Stimulated activated naive B cell treated with anti-CD40 and anti-IgM and Interleukin-4, amounts not matched to agents 10 μg/mL and 1 μg/mL and 100 μg/mL, for 72 hours (primary cell): ENCODE data around the gene PIK3R6.
"Not testable (repeated sequence)": the region's sequence is repeated elsewhere in the genome, so short reads cannot be mapped to it uniquely, and the experiment has no call there.

Experiments
- ATAC-seq, 2 donors: fragments of 150-1000 bp; cut with Tn5 transposase; replicated peaks; 2 replicates each; pipeline ENCODE4 v1.10.0; 2021; ENCODE audit warnings: moderate library complexity in 1 of 2
- DNase-seq: peaks from one replicate; pipeline ENCODE4 v3.0.0; 2021
- H3K27ac Mint-ChIP-seq: one replicate; pipeline ENCODE4 v1.8.0; 2022; ENCODE audit warnings: mild to moderate bottlenecking, mixed read lengths
- H3K27me3 Mint-ChIP-seq, 2 donors: one replicate each; pipeline ENCODE4 v1.8.0; 2022; ENCODE audit warnings: mixed read lengths in 2 of 2
- H3K36me3 Mint-ChIP-seq, 2 donors: one replicate each; pipeline ENCODE4 v1.8.0; 2022; ENCODE audit warnings: mixed read lengths in 2 of 2, mild to moderate bottlenecking in 1 of 2
- H3K4me1 Mint-ChIP-seq, 2 donors: one replicate each; pipeline ENCODE4 v1.8.0; 2022; ENCODE audit warnings: mixed read lengths in 2 of 2, mild to moderate bottlenecking in 1 of 2
- H3K4me3 Mint-ChIP-seq, 2 donors: one replicate each; pipeline ENCODE4 v1.8.0; 2022; ENCODE audit warnings: mild to moderate bottlenecking in 2 of 2, mixed read lengths in 2 of 2, moderate library complexity in 1 of 2
- H3K9me3 Mint-ChIP-seq, 2 donors: one replicate each; pipeline ENCODE4 v1.8.0; 2022; ENCODE audit warnings: mixed read lengths in 2 of 2, mild to moderate bottlenecking in 1 of 2

PIK3R6 gene

GRCh38 chr17:8861495-8862181 lies 5.8 kb downstream of the PIK3R6 start:
- DNase-seq (no peak), ATAC-seq (no peak)
- Mint-ChIP-seq H3K4me1 (peaks cover 33 to 36% of the 10 kb centered on the region in 2 donors), H3K27me3 (peaks cover 4 to 10% of the 10 kb centered on the region in 2 donors), H3K27ac (no peak overlapping the region), H3K4me3 (no peak overlapping the region), H3K36me3 (peaks cover 2 to 3% of the 10 kb centered on the region in 2 donors), H3K9me3 (no peaks in the 10 kb centered on the region)

GRCh38 chr17:8859804-8860430 lies 7.6 kb downstream of the PIK3R6 start:
- DNase-seq (no peak), ATAC-seq (no peak)
- H3K4me1 Mint-ChIP-seq, result peaks cover 35 to 44% of the 10 kb centered on the region in 2 donors
- peak overlapping the region; percentile 94 for H3K27ac Mint-ChIP-seq
- no peaks in the 10 kb centered on the region for H3K9me3 Mint-ChIP-seq
- H3K36me3 Mint-ChIP-seq, result peaks cover 0 to 3% of the 10 kb centered on the region in 2 donors
- H3K27me3 Mint-ChIP-seq, result peaks cover 0 to 3% of the 10 kb centered on the region in 2 donors
- no peak overlapping the region for H3K4me3 Mint-ChIP-seq

GRCh38 chr17:8859027-8859803 lies 8.3 kb downstream of the PIK3R6 start:
- no peaks in the 10 kb centered on the region for H3K9me3 Mint-ChIP-seq
- peak; percentile 43 for DNase-seq
- peaks cover 0 to 3% of the 10 kb centered on the region in 2 donors for H3K36me3 Mint-ChIP-seq
- peak overlapping the region; percentile 94 for H3K27ac Mint-ChIP-seq
- peak overlapping the region; percentile 64 to 70 for H3K4me3 Mint-ChIP-seq
- H3K27me3 Mint-ChIP-seq, result no peaks in the 10 kb centered on the region
- H3K4me1 Mint-ChIP-seq, result peaks cover 35 to 44% of the 10 kb centered on the region in 2 donors
- ATAC-seq, result peak; percentile 22 to 29

- Mint-ChIP-seq H3K27ac (peak overlapping the region; percentile 76), H3K4me1 (peaks cover 35 to 44% of the 10 kb centered on the region in 2 donors), H3K4me3 (peak overlapping the region; percentile 64 to 67), H3K9me3 (no peaks in the 10 kb centered on the region), H3K36me3 (no peaks in the 10 kb centered on the region), H3K27me3 (no peaks in the 10 kb centered on the region)
- peak; percentile 70 to 77 for ATAC-seq
- peak; percentile 92 for DNase-seq
Observed at GRCh38 chr17:8857919-8858318, 9.6 kb downstream of the PIK3R6 start.

- Mint-ChIP-seq H3K4me1 (peaks cover 35 to 46% of the 10 kb centered on the region in 2 donors), H3K9me3 (no peaks in the 10 kb centered on the region), H3K4me3 (peak overlapping the region in 1 of 2 donors; percentile 28), H3K27me3 (no peaks in the 10 kb centered on the region), H3K36me3 (no peaks in the 10 kb centered on the region), H3K27ac (peak overlapping the region; percentile 83)
- ATAC-seq (no peak), DNase-seq (no peak)
Observed at GRCh38 chr17:8856869-8857575, 10.5 kb downstream of the PIK3R6 start.

GRCh38 chr17:8856205-8856603 lies 11.3 kb downstream of the PIK3R6 start:
- not testable (repeated sequence) for ATAC-seq, DNase-seq, H3K9me3 Mint-ChIP-seq, H3K36me3 Mint-ChIP-seq, H3K27me3 Mint-ChIP-seq
- peak overlapping the region; percentile 83 for H3K27ac Mint-ChIP-seq
- H3K4me3 Mint-ChIP-seq, result peak overlapping the region in 1 of 2 donors; percentile 5
- H3K4me1 Mint-ChIP-seq, result peaks cover 32 to 54% of the 10 kb centered on the region in 2 donors

GRCh38 chr17:8855477-8856204 lies 11.8 kb downstream of the PIK3R6 start:
- Mint-ChIP-seq H3K4me1 (peaks cover 32 to 54% of the 10 kb centered on the region in 2 donors), H3K36me3 (no peaks in the 10 kb centered on the region), H3K27ac (peak overlapping the region; percentile 83), H3K9me3 (no peaks in the 10 kb centered on the region), H3K27me3 (no peaks in the 10 kb centered on the region), H3K4me3 (peak overlapping the region in 1 of 2 donors; percentile 5)
- ATAC-seq, result peak; percentile 33 to 37
- DNase-seq, result peak; percentile 62

- ATAC-seq (no peak), DNase-seq (no peak)
- Mint-ChIP-seq H3K4me1 (peaks cover 18 to 28% of the 10 kb centered on the region in 2 donors), H3K9me3 (no peaks in the 10 kb centered on the region), H3K36me3 (no peaks in the 10 kb centered on the region), H3K27ac (no peak overlapping the region), H3K27me3 (no peaks in the 10 kb centered on the region), H3K4me3 (no peak overlapping the region)
Observed at GRCh38 chr17:8851600-8851999, 15.9 kb downstream of the PIK3R6 start.

- no peak overlapping the region for H3K4me3 Mint-ChIP-seq
- no peaks in the 10 kb centered on the region for H3K9me3 Mint-ChIP-seq
- no peak for DNase-seq
- H3K27ac Mint-ChIP-seq, result no peak overlapping the region
- peak; percentile 60 to 61 for ATAC-seq
- no peaks in the 10 kb centered on the region for H3K36me3 Mint-ChIP-seq
- no peaks in the 10 kb centered on the region for H3K27me3 Mint-ChIP-seq
- H3K4me1 Mint-ChIP-seq, result peaks cover 12 to 18% of the 10 kb centered on the region in 2 donors
Observed at GRCh38 chr17:8849311-8850041, 18.0 kb downstream of the PIK3R6 start.

- Mint-ChIP-seq H3K27ac (no peak overlapping the region), H3K27me3 (no peaks in the 10 kb centered on the region), H3K36me3 (no peaks in the 10 kb centered on the region), H3K9me3 (no peaks in the 10 kb centered on the region), H3K4me1 (peaks cover 18 to 28% of the 10 kb centered on the region in 2 donors), H3K4me3 (no peak overlapping the region)
- no peak for ATAC-seq
- no peak for DNase-seq
Observed at GRCh38 chr17:8847891-8848290, 19.6 kb downstream of the PIK3R6 start.

GRCh38 chr17:8846768-8847211 lies 20.7 kb downstream of the PIK3R6 start:
- no peak overlapping the region for H3K27ac Mint-ChIP-seq
- H3K36me3 Mint-ChIP-seq, result no peaks in the 10 kb centered on the region
- no peak overlapping the region for H3K4me3 Mint-ChIP-seq
- ATAC-seq (peak; percentile 60 to 75), DNase-seq (no peak)
- H3K9me3 Mint-ChIP-seq, result no peaks in the 10 kb centered on the region
- H3K27me3 Mint-ChIP-seq, result no peaks in the 10 kb centered on the region
- H3K4me1 Mint-ChIP-seq, result peaks cover 16 to 30% of the 10 kb centered on the region in 2 donors

GRCh38 chr17:8844229-8845218 lies 22.9 kb downstream of the PIK3R6 start:
- H3K4me3 Mint-ChIP-seq, result no peak overlapping the region
- peaks cover 13 to 18% of the 10 kb centered on the region in 2 donors for H3K4me1 Mint-ChIP-seq
- DNase-seq (no peak), ATAC-seq (no peak)
- H3K9me3 Mint-ChIP-seq, result no peaks in the 10 kb centered on the region
- H3K36me3 Mint-ChIP-seq, result no peaks in the 10 kb centered on the region
- H3K27ac Mint-ChIP-seq, result peak overlapping the region; percentile 17
- H3K27me3 Mint-ChIP-seq, result no peaks in the 10 kb centered on the region
